HepG2 (cell line): ENCODE results near the gene MRPL38. TPM values are rescaled to one million over a fixed set of nuclear protein-coding genes. Genes with fewer than 3 reads are reported as not detected.
A peak's percentile ranks its signal among the peaks of the same experiment; 100 is the strongest.

ENCODE experiments used
- ATF7-NPFF ChIP-seq: sonication (generic); formaldehyde crosslinking; IDR thresholded peaks from 2 replicates; pipeline ENCODE4 v1.8.1; 2023; ENCODE audit warnings: mild to moderate bottlenecking, low read depth, missing genetic modification reagents, moderate library complexity
- E2F5 ChIP-seq: sonication (generic); formaldehyde crosslinking; conservative IDR thresholded peaks from 2 replicates; pipeline ENCODE4 v1.4.0; 2020; ENCODE audit warnings: missing genetic modification reagents
- GPBP1L1 ChIP-seq: sonication (generic); formaldehyde crosslinking; IDR thresholded peaks from 2 replicates; pipeline ENCODE4 v1.5.0; 2020; ENCODE audit warnings: mild to moderate bottlenecking, missing genetic modification reagents
- IKZF1 ChIP-seq: fragments of 450-650 bp; IDR thresholded peaks from 2 replicates; pipeline ENCODE4 v1.7.1; 2016
- KDM1A ChIP-seq: IDR thresholded peaks from 2 replicates; pipeline ENCODE4 v1.6.1; 2016; ENCODE audit warnings: missing compliant biosample characterization
- MAF1 ChIP-seq: sonication (generic); formaldehyde crosslinking; IDR thresholded peaks from 2 replicates; pipeline ENCODE4 v1.5.0; 2020; ENCODE audit warnings: missing genetic modification reagents, borderline replicate concordance
- MTA3 ChIP-seq: sonication (generic); formaldehyde crosslinking; IDR thresholded peaks from 2 replicates; pipeline ENCODE4 v1.4.0; 2020; ENCODE audit warnings: missing genetic modification reagents
- NFKBIZ ChIP-seq: IDR thresholded peaks from 2 replicates; pipeline ENCODE4 v1.6.1; 2018; ENCODE audit warnings: missing genetic modification reagents, missing compliant biosample characterization
- PPARG ChIP-seq: conservative IDR thresholded peaks from 2 replicates; pipeline ENCODE4 v1.6.1; 2016; ENCODE audit warnings: missing biosample characterization, missing genetic modification reagents
- RAD51 ChIP-seq: fragments of 450-650 bp; IDR thresholded peaks from 2 replicates; pipeline ENCODE4 v1.6.1; 2016; ENCODE audit warnings: borderline replicate concordance
- SOX13 ChIP-seq, 3 experiments: fragments of 450-650 bp in 1 of 3; sonication (generic) in 1 of 3; formaldehyde crosslinking in 1 of 3; IDR thresholded peaks in 2 of 3; conservative IDR thresholded peaks in 1 of 3; 2 replicates each; pipeline versions ENCODE4 v1.5.0 to v1.6.1; 2016 to 2020; ENCODE audit warnings: antibody characterized with exemption in 1 of 3, mild to moderate bottlenecking in 1 of 3, missing compliant biosample characterization in 1 of 3, missing genetic modification reagents in 1 of 3, moderate library complexity in 1 of 3
- TRAFD1 ChIP-seq: sonication (generic); formaldehyde crosslinking; IDR thresholded peaks from 2 replicates; pipeline ENCODE4 v1.5.1; 2020; ENCODE audit warnings: missing genetic modification reagents, mild to moderate bottlenecking, borderline replicate concordance
- XBP1 ChIP-seq: sonication (generic); formaldehyde crosslinking; IDR thresholded peaks from 2 replicates; pipeline ENCODE4 v1.5.0; 2020; ENCODE audit warnings: missing genetic modification reagents
- ZBTB3 ChIP-seq: sonication (generic); formaldehyde crosslinking; IDR thresholded peaks from 2 replicates; pipeline ENCODE4 v1.4.0; 2020; ENCODE audit warnings: low read depth, mild to moderate bottlenecking, moderate library complexity, missing genetic modification reagents, borderline replicate concordance
- ZNF138 ChIP-seq: sonication (generic); formaldehyde crosslinking; IDR thresholded peaks from 2 replicates; pipeline ENCODE4 v1.5.0; 2020; ENCODE audit warnings: mild to moderate bottlenecking, low read depth, missing genetic modification reagents
- ZNF674 ChIP-seq: sonication (generic); formaldehyde crosslinking; IDR thresholded peaks from 2 replicates; pipeline ENCODE4 v1.5.0; 2020; ENCODE audit warnings: low read depth, mild to moderate bottlenecking, missing genetic modification reagents
- ZNF766 ChIP-seq: sonication (generic); formaldehyde crosslinking; IDR thresholded peaks from 2 replicates; pipeline ENCODE4 v1.5.0; 2020; ENCODE audit warnings: missing genetic modification reagents, borderline replicate concordance
- ZNF891 ChIP-seq: sonication (generic); formaldehyde crosslinking; IDR thresholded peaks from 2 replicates; pipeline ENCODE4 v1.5.0; 2020; ENCODE audit warnings: mild to moderate bottlenecking, missing genetic modification reagents
- polyA plus RNA-seq, 8 experiments: library from polyadenylated mRNA; depleted of rRNA in 3 of 8; stranded (reverse) in 7 of 8; unstranded in 1 of 8; fragments of >200 nt; fragmentation: Illumina TruSeq in 4 of 8; extraction: Trizol in 4 of 8; gene quantifications; 2 replicates each; pipeline versions ENCODE4 v1.2.1 to v1.2.3, GENCODE V29; 2011 to 2016; ENCODE audit warnings: low read depth in 4 of 8, missing spikeins in 1 of 8, mixed read lengths in 1 of 8; ENCODE audit not compliant: insufficient read depth in 1 of 8
- total RNA-seq, 5 experiments: library from RNA; depleted of rRNA; stranded (reverse); fragments of >200 nt; fragmentation: Illumina TruSeq; extraction: Trizol; gene quantifications; 2 replicates each; pipeline ENCODE4 v1.2.3, GENCODE V29; 2016; ENCODE audit warnings: low read depth in 1 of 5
- TF ChIP-seq, protein P1 (sequence below): sonication (generic); formaldehyde crosslinking; IDR thresholded peaks from 2 replicates; pipeline ENCODE4 v1.5.0; 2020; ENCODE audit warnings: missing genetic modification reagents
- TF ChIP-seq, protein P2 (sequence below): sonication (generic); formaldehyde crosslinking; IDR thresholded peaks from 2 replicates; pipeline ENCODE4 v1.4.0; 2020; ENCODE audit warnings: missing genetic modification reagents, borderline replicate concordance
- TF ChIP-seq, protein P3 (sequence below): sonication (generic); formaldehyde crosslinking; IDR thresholded peaks from 2 replicates; pipeline ENCODE4 v1.4.0; 2020; ENCODE audit warnings: missing genetic modification reagents, low read depth, mild to moderate bottlenecking, borderline replicate concordance

Gene MRPL38
- total and polyA plus RNA-seq, 2 of the 13 experiments (the other 11 are each of a cell fraction or from before 2014, with no cell fraction given): 83.7 to 125 TPM

DNA sequence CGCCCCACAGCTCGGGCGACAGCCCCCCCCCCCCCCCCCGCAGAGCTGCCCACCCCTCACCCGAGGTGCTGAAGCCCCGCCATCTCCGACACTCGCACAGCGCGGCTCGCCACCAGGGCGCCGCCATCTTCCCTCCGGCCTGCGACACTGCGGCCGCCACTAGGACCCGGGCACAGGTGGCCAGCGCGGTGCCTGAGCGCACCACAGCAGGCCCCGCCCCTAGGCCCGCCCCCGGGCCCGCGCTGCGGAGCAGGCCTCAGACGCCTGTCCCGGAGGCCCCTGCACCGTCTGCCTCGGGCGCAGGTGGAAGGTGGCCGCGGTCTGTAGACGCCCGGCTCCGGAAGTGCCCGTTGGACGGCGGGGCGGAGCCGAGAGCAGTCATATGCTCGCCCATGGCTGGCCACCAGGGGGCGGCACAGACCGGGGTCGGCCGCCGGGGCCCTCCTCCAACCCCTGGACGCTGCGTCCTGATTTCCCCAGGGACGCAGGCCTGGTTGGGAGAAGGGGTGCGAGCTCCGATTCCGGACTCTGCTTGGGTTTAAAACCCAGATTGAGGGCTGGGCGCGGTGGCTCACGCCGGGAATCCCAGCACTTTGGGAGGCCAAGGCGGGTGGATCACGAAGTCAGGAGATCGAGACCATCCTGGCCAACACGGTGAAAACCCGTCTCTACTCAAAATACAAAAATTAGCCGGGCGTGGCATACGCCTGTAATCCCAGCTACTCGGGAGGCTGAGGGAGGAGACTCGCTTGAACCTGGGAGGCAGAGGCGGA is at the start of gene MRPL38 (continued):
- TF ChIP-seq E2F5 (CRISPR knock-in tag): peak; percentile 70
- TF ChIP-seq PPARG (CRISPR knock-in tag): peak; percentile 95
- TF ChIP-seq XBP1 (CRISPR knock-in tag): no peak
- peak; percentile 2; the same call in 1 of the 2 replicates for TF ChIP-seq SOX13 (IDR thresholded peaks at IDR 0.05)
- TF ChIP-seq SOX13 (CRISPR knock-in tag; conservative IDR thresholded peaks at IDR 0.05 in 1 of 2, IDR thresholded peaks at IDR 0.05 in 1 of 2): peak in 1 of 2 experiments; percentile 75; a peak in 2 of 4 replicates
- peak; percentile 87 for TF ChIP-seq ZNF766 (CRISPR knock-in tag)
- TF ChIP-seq MTA3 (CRISPR knock-in tag): no peak
- peak; percentile 14; the same call in 1 of the 2 replicates for TF ChIP-seq ZNF138
- peak; percentile 79 for TF ChIP-seq ATF7-NPFF (CRISPR knock-in tag)
- TF ChIP-seq, protein P1, sequence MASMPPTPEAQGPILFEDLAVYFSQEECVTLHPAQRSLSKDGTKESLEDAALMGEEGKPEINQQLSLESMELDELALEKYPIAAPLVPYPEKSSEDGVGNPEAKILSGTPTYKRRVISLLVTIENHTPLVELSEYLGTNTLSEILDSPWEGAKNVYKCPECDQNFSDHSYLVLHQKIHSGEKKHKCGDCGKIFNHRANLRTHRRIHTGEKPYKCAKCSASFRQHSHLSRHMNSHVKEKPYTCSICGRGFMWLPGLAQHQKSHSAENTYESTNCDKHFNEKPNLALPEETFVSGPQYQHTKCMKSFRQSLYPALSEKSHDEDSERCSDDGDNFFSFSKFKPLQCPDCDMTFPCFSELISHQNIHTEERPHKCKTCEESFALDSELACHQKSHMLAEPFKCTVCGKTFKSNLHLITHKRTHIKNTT (CRISPR knock-in tag): no peak
- peak; percentile 91; the same call in 1 of the 2 replicates for TF ChIP-seq ZBTB3
- peak; percentile 56; the same call in 1 of the 2 replicates for TF ChIP-seq TRAFD1 (CRISPR knock-in tag)
- TF ChIP-seq RAD51: no peak
- no peak; the same call in 1 of the 2 replicates for TF ChIP-seq KDM1A (CRISPR knock-in tag)
- no peak for TF ChIP-seq IKZF1
- TF ChIP-seq, protein P2, sequence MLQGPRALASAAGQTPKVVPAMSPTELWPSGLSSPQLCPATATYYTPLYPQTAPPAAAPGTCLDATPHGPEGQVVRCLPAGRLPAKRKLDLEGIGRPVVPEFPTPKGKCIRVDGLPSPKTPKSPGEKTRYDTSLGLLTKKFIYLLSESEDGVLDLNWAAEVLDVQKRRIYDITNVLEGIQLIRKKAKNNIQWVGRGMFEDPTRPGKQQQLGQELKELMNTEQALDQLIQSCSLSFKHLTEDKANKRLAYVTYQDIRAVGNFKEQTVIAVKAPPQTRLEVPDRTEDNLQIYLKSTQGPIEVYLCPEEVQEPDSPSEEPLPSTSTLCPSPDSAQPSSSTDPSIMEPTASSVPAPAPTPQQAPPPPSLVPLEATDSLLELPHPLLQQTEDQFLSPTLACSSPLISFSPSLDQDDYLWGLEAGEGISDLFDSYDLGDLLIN (CRISPR knock-in tag): no peak; the same call in none of the 2 replicates
- no peak for TF ChIP-seq ZNF674
- TF ChIP-seq MAF1: peak; percentile 86; the same call in 1 of the 2 replicates
- TF ChIP-seq NFKBIZ (CRISPR knock-in tag): peak; percentile 46; the same call in 1 of the 2 replicates
- no peak for TF ChIP-seq GPBP1L1
- TF ChIP-seq, protein P3, sequence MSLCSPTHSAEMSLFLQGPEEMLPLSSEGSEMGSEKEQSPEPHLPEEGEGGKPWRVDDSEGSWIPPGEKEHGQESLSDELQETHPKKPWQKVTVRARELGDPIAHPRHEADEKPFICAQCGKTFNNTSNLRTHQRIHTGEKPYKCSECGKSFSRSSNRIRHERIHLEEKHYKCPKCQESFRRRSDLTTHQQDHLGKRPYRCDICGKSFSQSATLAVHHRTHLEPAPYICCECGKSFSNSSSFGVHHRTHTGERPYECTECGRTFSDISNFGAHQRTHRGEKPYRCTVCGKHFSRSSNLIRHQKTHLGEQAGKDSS (CRISPR knock-in tag): peak; percentile 91; the same call in 1 of the 2 replicates
- TF ChIP-seq ZNF891 (CRISPR knock-in tag): peak; percentile 93
